ENCODE data around the gene OPHN1. TPM values are rescaled to one million over a fixed set of nuclear protein-coding genes. Genes with fewer than 3 reads are reported as not detected.

Gene OPHN1
- total and polyA plus RNA-seq, 2 experiments from 2014 or later = 2.2 to 3.8 TPM

GRCh38 chrX:68432648-68433047, 647 bp downstream of the OPHN1 start (continued):
- no peak for TF ChIP-seq STAT1 (IDR thresholded peaks at IDR 0.05; ENCODE audit: unreplicated experiment)

DNA sequence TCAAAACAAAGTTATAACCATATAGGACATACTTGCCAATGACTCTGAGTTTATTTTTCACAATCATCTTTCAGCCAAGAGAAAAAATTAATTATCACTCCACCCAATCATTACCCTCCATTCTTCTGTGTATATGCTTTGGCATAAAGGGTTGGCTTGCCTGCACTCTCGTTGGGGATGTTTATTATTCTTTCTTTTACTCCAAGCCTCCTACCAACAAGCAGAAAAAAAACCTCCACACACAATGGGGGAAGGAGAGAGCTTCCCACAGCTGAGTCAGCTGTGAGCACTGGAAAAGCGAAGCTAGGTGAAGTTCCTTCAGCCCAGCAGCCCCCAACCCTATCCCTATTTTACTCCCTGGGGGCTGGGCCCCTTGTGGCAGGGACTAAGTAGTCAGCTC, 1.5 kb downstream of the OPHN1 start:
- Mint-ChIP-seq H3K27me3 (ENCODE audit: insufficient read depth, low read depth, poor library complexity) (peaks cover 3% of the 10 kb centered on the region), H3K4me1 (peaks cover 21% of the 10 kb centered on the region), H3K36me3 (ENCODE audit: low read depth) (peaks cover 12% of the 10 kb centered on the region; the same call in 2 of the 3 replicates), H3K9me3 (no peaks in the 10 kb centered on the region), H3K4me3 (peak overlapping the region; percentile 95), H3K27ac (no peak overlapping the region)
- H3K4me1 ChIP-seq (ENCODE audit: insufficient read depth) = no peaks in the 10 kb centered on the region; the same call in 1 of the 2 replicates
- H3F3A ChIP-seq (replicated peaks; ENCODE audit: low read depth) = no peaks in the 10 kb centered on the region
- H3K36me3 ChIP-seq (ENCODE audit: insufficient read depth) = no peaks in the 10 kb centered on the region
- ATAC-seq (no peak), DNase-seq (ENCODE audit: low spot score) (no peak)
- no peak overlapping the region for H3K4me3 ChIP-seq
- H3K27ac ChIP-seq (ENCODE audit: low read depth) = no peak overlapping the region
- H3K4me2 ChIP-seq = peak overlapping the region; percentile 88
- no peaks in the 10 kb centered on the region for H3K9me2 ChIP-seq (ENCODE audit: insufficient read depth)
- TF ChIP-seq ZNF114 (CRISPR knock-in tag; IDR thresholded peaks at IDR 0.05) = no peak
- TF ChIP-seq POLR2AphosphoS5 (IDR thresholded peaks at IDR 0.05; ENCODE audit: low read depth) = no peak
- TF ChIP-seq, protein P1, sequence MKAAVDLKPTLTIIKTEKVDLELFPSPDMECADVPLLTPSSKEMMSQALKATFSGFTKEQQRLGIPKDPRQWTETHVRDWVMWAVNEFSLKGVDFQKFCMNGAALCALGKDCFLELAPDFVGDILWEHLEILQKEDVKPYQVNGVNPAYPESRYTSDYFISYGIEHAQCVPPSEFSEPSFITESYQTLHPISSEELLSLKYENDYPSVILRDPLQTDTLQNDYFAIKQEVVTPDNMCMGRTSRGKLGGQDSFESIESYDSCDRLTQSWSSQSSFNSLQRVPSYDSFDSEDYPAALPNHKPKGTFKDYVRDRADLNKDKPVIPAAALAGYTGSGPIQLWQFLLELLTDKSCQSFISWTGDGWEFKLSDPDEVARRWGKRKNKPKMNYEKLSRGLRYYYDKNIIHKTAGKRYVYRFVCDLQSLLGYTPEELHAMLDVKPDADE (IDR thresholded peaks at IDR 0.05) = no peak
- no peak for TF ChIP-seq STAT1 (IDR thresholded peaks at IDR 0.05; ENCODE audit: unreplicated experiment)
- no peak for TF ChIP-seq CTCF (conservative IDR thresholded peaks at IDR 0.05; ENCODE audit: low read depth in 2 of 2)
- TF ChIP-seq, protein P2, sequence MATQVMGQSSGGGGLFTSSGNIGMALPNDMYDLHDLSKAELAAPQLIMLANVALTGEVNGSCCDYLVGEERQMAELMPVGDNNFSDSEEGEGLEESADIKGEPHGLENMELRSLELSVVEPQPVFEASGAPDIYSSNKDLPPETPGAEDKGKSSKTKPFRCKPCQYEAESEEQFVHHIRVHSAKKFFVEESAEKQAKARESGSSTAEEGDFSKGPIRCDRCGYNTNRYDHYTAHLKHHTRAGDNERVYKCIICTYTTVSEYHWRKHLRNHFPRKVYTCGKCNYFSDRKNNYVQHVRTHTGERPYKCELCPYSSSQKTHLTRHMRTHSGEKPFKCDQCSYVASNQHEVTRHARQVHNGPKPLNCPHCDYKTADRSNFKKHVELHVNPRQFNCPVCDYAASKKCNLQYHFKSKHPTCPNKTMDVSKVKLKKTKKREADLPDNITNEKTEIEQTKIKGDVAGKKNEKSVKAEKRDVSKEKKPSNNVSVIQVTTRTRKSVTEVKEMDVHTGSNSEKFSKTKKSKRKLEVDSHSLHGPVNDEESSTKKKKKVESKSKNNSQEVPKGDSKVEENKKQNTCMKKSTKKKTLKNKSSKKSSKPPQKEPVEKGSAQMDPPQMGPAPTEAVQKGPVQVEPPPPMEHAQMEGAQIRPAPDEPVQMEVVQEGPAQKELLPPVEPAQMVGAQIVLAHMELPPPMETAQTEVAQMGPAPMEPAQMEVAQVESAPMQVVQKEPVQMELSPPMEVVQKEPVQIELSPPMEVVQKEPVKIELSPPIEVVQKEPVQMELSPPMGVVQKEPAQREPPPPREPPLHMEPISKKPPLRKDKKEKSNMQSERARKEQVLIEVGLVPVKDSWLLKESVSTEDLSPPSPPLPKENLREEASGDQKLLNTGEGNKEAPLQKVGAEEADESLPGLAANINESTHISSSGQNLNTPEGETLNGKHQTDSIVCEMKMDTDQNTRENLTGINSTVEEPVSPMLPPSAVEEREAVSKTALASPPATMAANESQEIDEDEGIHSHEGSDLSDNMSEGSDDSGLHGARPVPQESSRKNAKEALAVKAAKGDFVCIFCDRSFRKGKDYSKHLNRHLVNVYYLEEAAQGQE (IDR thresholded peaks at IDR 0.05; ENCODE audit: unreplicated experiment) = no peak
- TF ChIP-seq CREB1 (CRISPR knock-in tag; IDR thresholded peaks at IDR 0.05; ENCODE audit: low read depth) = no peak
- TF ChIP-seq, protein P3, sequence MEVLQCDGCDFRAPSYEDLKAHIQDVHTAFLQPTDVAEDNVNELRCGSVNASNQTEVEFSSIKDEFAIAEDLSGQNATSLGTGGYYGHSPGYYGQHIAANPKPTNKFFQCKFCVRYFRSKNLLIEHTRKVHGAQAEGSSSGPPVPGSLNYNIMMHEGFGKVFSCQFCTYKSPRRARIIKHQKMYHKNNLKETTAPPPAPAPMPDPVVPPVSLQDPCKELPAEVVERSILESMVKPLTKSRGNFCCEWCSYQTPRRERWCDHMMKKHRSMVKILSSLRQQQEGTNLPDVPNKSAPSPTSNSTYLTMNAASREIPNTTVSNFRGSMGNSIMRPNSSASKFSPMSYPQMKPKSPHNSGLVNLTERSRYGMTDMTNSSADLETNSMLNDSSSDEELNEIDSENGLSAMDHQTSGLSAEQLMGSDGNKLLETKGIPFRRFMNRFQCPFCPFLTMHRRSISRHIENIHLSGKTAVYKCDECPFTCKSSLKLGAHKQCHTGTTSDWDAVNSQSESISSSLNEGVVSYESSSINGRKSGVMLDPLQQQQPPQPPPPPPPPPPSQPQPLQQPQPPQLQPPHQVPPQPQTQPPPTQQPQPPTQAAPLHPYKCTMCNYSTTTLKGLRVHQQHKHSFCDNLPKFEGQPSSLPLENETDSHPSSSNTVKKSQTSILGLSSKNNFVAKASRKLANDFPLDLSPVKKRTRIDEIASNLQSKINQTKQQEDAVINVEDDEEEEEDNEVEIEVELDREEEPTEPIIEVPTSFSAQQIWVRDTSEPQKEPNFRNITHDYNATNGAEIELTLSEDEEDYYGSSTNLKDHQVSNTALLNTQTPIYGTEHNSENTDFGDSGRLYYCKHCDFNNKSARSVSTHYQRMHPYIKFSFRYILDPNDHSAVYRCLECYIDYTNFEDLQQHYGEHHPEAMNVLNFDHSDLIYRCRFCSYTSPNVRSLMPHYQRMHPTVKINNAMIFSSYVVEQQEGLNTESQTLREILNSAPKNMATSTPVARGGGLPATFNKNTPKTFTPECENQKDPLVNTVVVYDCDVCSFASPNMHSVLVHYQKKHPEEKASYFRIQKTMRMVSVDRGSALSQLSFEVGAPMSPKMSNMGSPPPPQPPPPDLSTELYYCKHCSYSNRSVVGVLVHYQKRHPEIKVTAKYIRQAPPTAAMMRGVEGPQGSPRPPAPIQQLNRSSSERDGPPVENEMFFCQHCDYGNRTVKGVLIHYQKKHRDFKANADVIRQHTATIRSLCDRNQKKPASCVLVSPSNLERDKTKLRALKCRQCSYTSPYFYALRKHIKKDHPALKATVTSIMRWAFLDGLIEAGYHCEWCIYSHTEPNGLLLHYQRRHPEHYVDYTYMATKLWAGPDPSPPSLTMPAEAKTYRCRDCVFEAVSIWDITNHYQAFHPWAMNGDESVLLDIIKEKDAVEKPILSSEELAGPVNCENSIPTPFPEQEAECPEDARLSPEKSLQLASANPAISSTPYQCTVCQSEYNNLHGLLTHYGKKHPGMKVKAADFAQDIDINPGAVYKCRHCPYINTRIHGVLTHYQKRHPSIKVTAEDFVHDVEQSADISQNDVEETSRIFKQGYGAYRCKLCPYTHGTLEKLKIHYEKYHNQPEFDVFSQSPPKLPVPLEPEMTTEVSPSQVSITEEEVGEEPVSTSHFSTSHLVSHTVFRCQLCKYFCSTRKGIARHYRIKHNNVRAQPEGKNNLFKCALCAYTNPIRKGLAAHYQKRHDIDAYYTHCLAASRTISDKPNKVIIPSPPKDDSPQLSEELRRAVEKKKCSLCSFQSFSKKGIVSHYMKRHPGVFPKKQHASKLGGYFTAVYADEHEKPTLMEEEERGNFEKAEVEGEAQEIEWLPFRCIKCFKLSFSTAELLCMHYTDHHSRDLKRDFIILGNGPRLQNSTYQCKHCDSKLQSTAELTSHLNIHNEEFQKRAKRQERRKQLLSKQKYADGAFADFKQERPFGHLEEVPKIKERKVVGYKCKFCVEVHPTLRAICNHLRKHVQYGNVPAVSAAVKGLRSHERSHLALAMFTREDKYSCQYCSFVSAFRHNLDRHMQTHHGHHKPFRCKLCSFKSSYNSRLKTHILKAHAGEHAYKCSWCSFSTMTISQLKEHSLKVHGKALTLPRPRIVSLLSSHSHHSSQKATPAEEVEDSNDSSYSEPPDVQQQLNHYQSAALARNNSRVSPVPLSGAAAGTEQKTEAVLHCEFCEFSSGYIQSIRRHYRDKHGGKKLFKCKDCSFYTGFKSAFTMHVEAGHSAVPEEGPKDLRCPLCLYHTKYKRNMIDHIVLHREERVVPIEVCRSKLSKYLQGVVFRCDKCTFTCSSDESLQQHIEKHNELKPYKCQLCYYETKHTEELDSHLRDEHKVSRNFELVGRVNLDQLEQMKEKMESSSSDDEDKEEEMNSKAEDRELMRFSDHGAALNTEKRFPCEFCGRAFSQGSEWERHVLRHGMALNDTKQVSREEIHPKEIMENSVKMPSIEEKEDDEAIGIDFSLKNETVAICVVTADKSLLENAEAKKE (CRISPR knock-in tag; IDR thresholded peaks at IDR 0.05) = no peak
- no peak for TF ChIP-seq ZNF331 (CRISPR knock-in tag; IDR thresholded peaks at IDR 0.05; ENCODE audit: low read depth)
- no peak for TF ChIP-seq EZH2 (IDR thresholded peaks at IDR 0.05; ENCODE audit: low read depth, unreplicated experiment)
- no peak for TF ChIP-seq EZH2phosphoT487 (IDR thresholded peaks at IDR 0.05; ENCODE audit: unreplicated experiment)
- H4K20me1 ChIP-seq (replicated peaks; ENCODE audit: insufficient read depth) = no peaks in the 10 kb centered on the region
- H3K27me3 ChIP-seq (ENCODE audit: insufficient read depth) = no peaks in the 10 kb centered on the region
- no peaks in the 10 kb centered on the region for H3K79me2 ChIP-seq (replicated peaks; ENCODE audit: insufficient read depth)
- H2AFZ ChIP-seq = no peak overlapping the region
